Measurements from ENCODE around the gene BACH2. TPM values are rescaled to one million over a fixed set of nuclear protein-coding genes. Genes with fewer than 3 reads are reported as not detected.

Gene BACH2
- total and polyA plus RNA-seq, 9 of the 15 experiments (the other 6 are each of a cell fraction or from before 2014, with no cell fraction given), result 0.06 to 3.1 (median 0.59) TPM

DNA sequence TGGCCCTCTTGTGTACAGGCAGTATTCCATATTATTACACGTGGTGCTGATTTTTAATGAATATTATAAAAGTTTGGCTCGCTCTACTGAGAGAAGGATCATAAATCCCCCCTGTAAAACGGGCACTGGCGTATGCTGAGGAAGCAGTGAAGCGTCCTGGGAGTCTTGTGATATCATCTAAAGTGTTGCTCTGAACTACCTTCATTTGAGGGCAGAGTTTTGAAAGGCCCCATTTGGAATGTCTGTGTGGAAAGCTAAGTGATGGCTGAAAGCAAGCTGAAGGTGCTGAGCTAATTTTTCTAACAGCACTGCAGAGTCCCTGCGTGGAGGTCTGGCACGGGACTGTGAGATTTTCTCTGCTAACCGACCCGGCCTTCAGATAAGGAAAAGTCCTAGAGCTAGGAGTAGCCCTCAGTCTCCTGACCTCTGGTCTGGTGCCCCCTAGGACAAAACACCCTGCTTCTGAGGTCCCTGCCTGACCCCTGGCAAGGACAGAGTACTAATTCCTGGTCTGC is 1.3 kb upstream of the BACH2 start:
- intact Hi-C loops (cut with micrococcal nuclease) (no loop called here), in situ Hi-C loops (cut with MboI) (no loop called here)
- H4K20me1 ChIP-seq (replicated peaks; ENCODE audit: control insufficient read depth, insufficient read depth, low read length), result no peaks in the 10 kb centered on the region; the same call in 1 of the 2 replicates
- TF ChIP-seq, protein P1, sequence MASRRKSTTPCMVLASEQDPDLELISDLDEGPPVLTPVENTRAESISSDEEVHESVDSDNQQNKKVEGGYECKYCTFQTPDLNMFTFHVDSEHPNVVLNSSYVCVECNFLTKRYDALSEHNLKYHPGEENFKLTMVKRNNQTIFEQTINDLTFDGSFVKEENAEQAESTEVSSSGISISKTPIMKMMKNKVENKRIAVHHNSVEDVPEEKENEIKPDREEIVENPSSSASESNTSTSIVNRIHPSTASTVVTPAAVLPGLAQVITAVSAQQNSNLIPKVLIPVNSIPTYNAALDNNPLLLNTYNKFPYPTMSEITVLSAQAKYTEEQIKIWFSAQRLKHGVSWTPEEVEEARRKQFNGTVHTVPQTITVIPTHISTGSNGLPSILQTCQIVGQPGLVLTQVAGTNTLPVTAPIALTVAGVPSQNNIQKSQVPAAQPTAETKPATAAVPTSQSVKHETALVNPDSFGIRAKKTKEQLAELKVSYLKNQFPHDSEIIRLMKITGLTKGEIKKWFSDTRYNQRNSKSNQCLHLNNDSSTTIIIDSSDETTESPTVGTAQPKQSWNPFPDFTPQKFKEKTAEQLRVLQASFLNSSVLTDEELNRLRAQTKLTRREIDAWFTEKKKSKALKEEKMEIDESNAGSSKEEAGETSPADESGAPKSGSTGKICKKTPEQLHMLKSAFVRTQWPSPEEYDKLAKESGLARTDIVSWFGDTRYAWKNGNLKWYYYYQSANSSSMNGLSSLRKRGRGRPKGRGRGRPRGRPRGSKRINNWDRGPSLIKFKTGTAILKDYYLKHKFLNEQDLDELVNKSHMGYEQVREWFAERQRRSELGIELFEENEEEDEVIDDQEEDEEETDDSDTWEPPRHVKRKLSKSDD (conservative IDR thresholded peaks at IDR 0.05; ENCODE audit: low read length), result no peak
- TF ChIP-seq ZFP36 (IDR thresholded peaks at IDR 0.05; ENCODE audit: low read depth, low read length, partially characterized antibody), result no peak
- TF ChIP-seq, protein P2, sequence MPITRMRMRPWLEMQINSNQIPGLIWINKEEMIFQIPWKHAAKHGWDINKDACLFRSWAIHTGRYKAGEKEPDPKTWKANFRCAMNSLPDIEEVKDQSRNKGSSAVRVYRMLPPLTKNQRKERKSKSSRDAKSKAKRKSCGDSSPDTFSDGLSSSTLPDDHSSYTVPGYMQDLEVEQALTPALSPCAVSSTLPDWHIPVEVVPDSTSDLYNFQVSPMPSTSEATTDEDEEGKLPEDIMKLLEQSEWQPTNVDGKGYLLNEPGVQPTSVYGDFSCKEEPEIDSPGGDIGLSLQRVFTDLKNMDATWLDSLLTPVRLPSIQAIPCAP (CRISPR knock-in tag; IDR thresholded peaks at IDR 0.05; ENCODE audit: borderline replicate concordance), result no peak
- H3K4me2 ChIP-seq (ENCODE audit: insufficient read depth, low read length), result no peak overlapping the region
- TSS peak; percentile 72 for BruUV-seq (replicated peaks)
- peaks cover 13 to 31% of the 10 kb centered on the region in 2 experiments for H3K27me3 ChIP-seq (ENCODE audit: control insufficient read depth in 2 of 2, insufficient read depth in 2 of 2, low read length in 2 of 2)
- H3K36me3 ChIP-seq (ENCODE audit: control insufficient read depth, insufficient read depth, low read length), result no peaks in the 10 kb centered on the region
- H3K27ac ChIP-seq (ENCODE audit: extremely low read depth, low read depth, low read length), result no peak overlapping the region
- H3K4me3 ChIP-seq, result no peak overlapping the region
- H3K9me3 ChIP-seq (replicated peaks; ENCODE audit: control insufficient read depth, insufficient read depth, low read depth, low read length), result no peaks in the 10 kb centered on the region
- peaks cover 6 to 23% of the 10 kb centered on the region in 2 experiments; a peak in 4 of 5 replicates for H3K4me1 ChIP-seq (replicated peaks in 1 of 2; ENCODE audit: control insufficient read depth in 2 of 2, insufficient read depth in 2 of 2, low read length in 2 of 2)
- no peak for DNase-seq (ENCODE audit: extremely low read depth in 1 of 4, low spot score in 3 of 4)
- WGBS (ENCODE audit: insufficient coverage, low coverage, missing lambda C conversion rate), result 28% methylated on average over 9 of the region's 9 CpGs
- no peak overlapping the region; the same call in 1 of the 2 replicates for H2AFZ ChIP-seq (ENCODE audit: low read depth, low read length)
- POLR2A ChIA-PET, result interaction anchor here (0.5 to 2.3 kb wide), 7 partner anchors 9 to 354 kb away, joined by 3 to 8 read pairs (median 4); no protein-coding TSS in a partner anchor
- H3K9ac ChIP-seq (ENCODE audit: insufficient read depth in 1 of 2, low read depth in 2 of 2, low read length in 2 of 2), result no peak overlapping the region
- no peaks in the 10 kb centered on the region for H3K79me2 ChIP-seq (ENCODE audit: control insufficient read depth, insufficient read depth, low read length)
- FAIRE-seq, result peak; percentile 61
- no peaks in the 10 kb centered on the region for H3K9me1 ChIP-seq (ENCODE audit: control insufficient read depth, insufficient read depth, low read length)
- ATAC-seq, result no peak
- CTCF ChIA-PET (ENCODE audit: low intra/inter-chr PET ratio), result no interaction called here

Measured in K562 (cell line).